HepG2 (cell line): ENCODE measurements around the gene CHMP1A. TPM values are rescaled to one million over a fixed set of nuclear protein-coding genes. Genes with fewer than 3 reads are reported as not detected.

Source experiments
- LCORL ChIP-seq, 2 experiments: fragments of 450-650 bp in 1 of 2; sonication (generic) in 1 of 2; formaldehyde crosslinking in 1 of 2; IDR thresholded peaks; 2 replicates each; pipeline versions ENCODE4 v1.5.0 to v1.6.1; 2017 to 2020; ENCODE audit warnings: antibody characterized with exemption in 1 of 2, missing genetic modification reagents in 1 of 2
- MTERF4 ChIP-seq: sonication (generic); formaldehyde crosslinking; IDR thresholded peaks from 2 replicates; pipeline ENCODE4 v1.8.0; 2023; ENCODE audit warnings: mild to moderate bottlenecking, missing genetic modification reagents
- RELA ChIP-seq: sonication (generic); formaldehyde crosslinking; IDR thresholded peaks from 2 replicates; pipeline ENCODE4 v1.4.0; 2020; ENCODE audit warnings: missing genetic modification reagents
- SALL1 ChIP-seq: sonication (generic); formaldehyde crosslinking; IDR thresholded peaks from 2 replicates; pipeline ENCODE4 v1.8.0; 2022; ENCODE audit warnings: mild to moderate bottlenecking, missing genetic modification reagents
- SNAPC4 ChIP-seq: sonication (generic); formaldehyde crosslinking; IDR thresholded peaks from 2 replicates; pipeline ENCODE4 v1.4.0; 2020; ENCODE audit warnings: mild to moderate bottlenecking, missing genetic modification reagents
- YY1 ChIP-seq: IDR thresholded peaks from 2 replicates; pipeline ENCODE4 v1.6.1; 2011; ENCODE audit warnings: low read length, low read depth, moderate library complexity, mild to moderate bottlenecking; ENCODE audit not compliant: insufficient read depth, insufficient replicate concordance
- ZBTB3 ChIP-seq: sonication (generic); formaldehyde crosslinking; IDR thresholded peaks from 2 replicates; pipeline ENCODE4 v1.4.0; 2020; ENCODE audit warnings: low read depth, mild to moderate bottlenecking, moderate library complexity, missing genetic modification reagents, borderline replicate concordance
- ZFP90 ChIP-seq: sonication (generic); formaldehyde crosslinking; IDR thresholded peaks from 2 replicates; pipeline ENCODE4 v1.8.0; 2022; ENCODE audit warnings: missing genetic modification reagents, mild to moderate bottlenecking, inconsistent platforms, borderline replicate concordance
- ZNF274 ChIP-seq: sonication (generic); formaldehyde crosslinking; IDR thresholded peaks from 2 replicates; pipeline ENCODE4 v1.5.1; 2020; ENCODE audit warnings: mild to moderate bottlenecking, missing genetic modification reagents
- ZNF3 ChIP-seq: IDR thresholded peaks from 2 replicates; pipeline ENCODE4 v1.7.0; 2017; ENCODE audit warnings: inconsistent platforms
- ZNF331 ChIP-seq: sonication (generic); formaldehyde crosslinking; IDR thresholded peaks from 2 replicates; pipeline ENCODE4 v1.4.0; 2020; ENCODE audit warnings: missing genetic modification reagents
- ZNF574 ChIP-seq: sonication (generic); formaldehyde crosslinking; IDR thresholded peaks from 2 replicates; pipeline ENCODE4 v1.4.0; 2020; ENCODE audit warnings: missing genetic modification reagents
- ZNF687 ChIP-seq: sonication (generic); formaldehyde crosslinking; IDR thresholded peaks from 2 replicates; pipeline ENCODE4 v1.5.1; 2020; ENCODE audit warnings: mild to moderate bottlenecking, missing genetic modification reagents, moderate library complexity
- ZNF766 ChIP-seq: sonication (generic); formaldehyde crosslinking; IDR thresholded peaks from 2 replicates; pipeline ENCODE4 v1.5.0; 2020; ENCODE audit warnings: missing genetic modification reagents, borderline replicate concordance
- ZNF768 ChIP-seq: sonication (generic); formaldehyde crosslinking; IDR thresholded peaks from 2 replicates; pipeline ENCODE4 v1.4.0; 2020; ENCODE audit warnings: missing genetic modification reagents
- polyA plus RNA-seq, 8 experiments: library from polyadenylated mRNA; depleted of rRNA in 3 of 8; stranded (reverse) in 7 of 8; unstranded in 1 of 8; fragments of >200 nt; fragmentation: Illumina TruSeq in 4 of 8; extraction: Trizol in 4 of 8; gene quantifications; 2 replicates each; pipeline versions ENCODE4 v1.2.1 to v1.2.3, GENCODE V29; 2011 to 2016; ENCODE audit warnings: low read depth in 4 of 8, missing spikeins in 1 of 8, mixed read lengths in 1 of 8; ENCODE audit not compliant: insufficient read depth in 1 of 8
- total RNA-seq, 5 experiments: library from RNA; depleted of rRNA; stranded (reverse); fragments of >200 nt; fragmentation: Illumina TruSeq; extraction: Trizol; gene quantifications; 2 replicates each; pipeline ENCODE4 v1.2.3, GENCODE V29; 2016; ENCODE audit warnings: low read depth in 1 of 5

The CHMP1A gene
- total and polyA plus RNA-seq, 2 of the 13 experiments (the other 11 are each of a cell fraction or from before 2014, with no cell fraction given) = 69.4 to 73.3 TPM

GRCh38 chr16:89615596-89616090 lies 41.9 kb downstream of the CHMP1A start (continued):
- no peak for TF ChIP-seq LCORL (IDR thresholded peaks at IDR 0.05)
- TF ChIP-seq LCORL (CRISPR knock-in tag; IDR thresholded peaks at IDR 0.05) = peak; percentile 75; the same call in 1 of the 2 replicates
- 0 out of 2 replicates have a peak, but pooled peaks have one; percentile 19 for TF ChIP-seq ZNF331 (CRISPR knock-in tag)
- 0 out of 2 replicates have a peak, but pooled peaks have one; percentile 31 for TF ChIP-seq ZFP90 (CRISPR knock-in tag)
- TF ChIP-seq ZNF3 (CRISPR knock-in tag) = no peak
- TF ChIP-seq ZBTB3 (CRISPR knock-in tag) = no peak
- peak; percentile 63 for TF ChIP-seq SALL1 (CRISPR knock-in tag)
- 0 out of 2 replicates have a peak, but pooled peaks have one; percentile 58 for TF ChIP-seq RELA (CRISPR knock-in tag)
- peak; percentile 36; the same call in 1 of the 2 replicates for TF ChIP-seq MTERF4
- TF ChIP-seq ZNF687 = peak; percentile 75
- peak; percentile 57; the same call in 1 of the 2 replicates for TF ChIP-seq ZNF574 (CRISPR knock-in tag)
- no peak for TF ChIP-seq SNAPC4 (CRISPR knock-in tag)
- TF ChIP-seq ZNF766 = peak; percentile 63; the same call in 1 of the 2 replicates
- TF ChIP-seq ZNF274 (CRISPR knock-in tag) = peak; percentile 69; the same call in 1 of the 2 replicates
- TF ChIP-seq ZNF768 = no peak
- TF ChIP-seq YY1 = peak; percentile 47
